HG03378 (cell line): Measurements from ENCODE around the gene DIAPH3.
A peak's percentile ranks its signal among the peaks of the same experiment; 100 is the strongest.

Experiments used
- ATAC-seq: cut with Tn5 transposase; IDR thresholded peaks from one replicate; pipeline ENCODE4 v1.9.1; 2021; ENCODE audit warnings: mild to moderate bottlenecking, moderate library complexity; ENCODE audit not compliant: unreplicated experiment

Gene DIAPH3

GRCh38 chr13:60152904-60153303 lies 10.8 kb downstream of the DIAPH3 start:
- no peak for ATAC-seq

- ATAC-seq = no peak
These were observed 11.6 kb downstream of the DIAPH3 start for GRCh38 chr13:60152114-60152513.

GRCh38 chr13:60150538-60150937 lies 13.2 kb downstream of the DIAPH3 start:
- no peak for ATAC-seq

GRCh38 chr13:60148918-60149317 lies 14.8 kb downstream of the DIAPH3 start:
- ATAC-seq = no peak

GRCh38 chr13:60147361-60147760 lies 16.4 kb downstream of the DIAPH3 start:
- no peak for ATAC-seq

GRCh38 chr13:60146471-60146870 lies 17.3 kb downstream of the DIAPH3 start:
- no peak for ATAC-seq

GRCh38 chr13:60143775-60144174 lies 20.0 kb downstream of the DIAPH3 start:
- no peak for ATAC-seq

GRCh38 chr13:60139272-60139671 lies 24.5 kb downstream of the DIAPH3 start:
- no peak for ATAC-seq

GRCh38 chr13:60138674-60139073 lies 25.1 kb downstream of the DIAPH3 start:
- no peak for ATAC-seq

- no peak for ATAC-seq
These were observed 25.7 kb downstream of the DIAPH3 start for GRCh38 chr13:60137911-60138560.

- no peak for ATAC-seq
These were observed 28.4 kb downstream of the DIAPH3 start for GRCh38 chr13:60135344-60135743.

- peak; percentile 67 for ATAC-seq
These were observed 29.4 kb downstream of the DIAPH3 start for GRCh38 chr13:60134376-60134775.

- ATAC-seq = no peak
These were observed 42.4 kb downstream of the DIAPH3 start for GRCh38 chr13:60121337-60121687.

- no peak for ATAC-seq
These were observed 43.0 kb downstream of the DIAPH3 start for GRCh38 chr13:60120617-60121336.

GRCh38 chr13:60118696-60119400 lies 44.9 kb downstream of the DIAPH3 start:
- ATAC-seq = no peak

- no peak for ATAC-seq
These were observed 49.2 kb downstream of the DIAPH3 start for GRCh38 chr13:60114499-60115028.

GRCh38 chr13:60112771-60113170 lies 51.0 kb downstream of the DIAPH3 start:
- ATAC-seq = no peak

- no peak for ATAC-seq
These were observed 52.0 kb downstream of the DIAPH3 start for GRCh38 chr13:60111691-60112090.

GRCh38 chr13:60109285-60109684 lies 54.4 kb downstream of the DIAPH3 start:
- ATAC-seq = no peak

- no peak for ATAC-seq
These were observed 55.1 kb downstream of the DIAPH3 start for GRCh38 chr13:60108589-60108988.

- no peak for ATAC-seq
These were observed 63.9 kb downstream of the DIAPH3 start for GRCh38 chr13:60099631-60100420.
